ENCODE measurements around the gene RNF149.

DNA sequence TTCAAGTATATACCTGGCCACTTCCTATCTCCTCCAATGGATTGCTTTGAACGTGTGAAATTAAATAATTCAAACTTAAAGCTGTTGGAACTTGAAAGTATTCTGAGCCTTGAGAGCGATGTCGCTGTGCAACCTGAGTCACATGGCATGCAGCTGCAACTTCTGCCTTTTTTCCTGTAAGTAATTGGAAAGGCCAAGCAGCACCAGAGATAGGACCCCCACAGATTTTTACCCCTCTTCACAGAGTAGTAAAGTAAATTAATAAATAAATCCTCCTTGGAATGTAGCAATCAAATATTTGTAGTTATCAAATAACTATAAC is 3.2 kb upstream of the RNF149 start:
- TF ChIP-seq, protein P1, sequence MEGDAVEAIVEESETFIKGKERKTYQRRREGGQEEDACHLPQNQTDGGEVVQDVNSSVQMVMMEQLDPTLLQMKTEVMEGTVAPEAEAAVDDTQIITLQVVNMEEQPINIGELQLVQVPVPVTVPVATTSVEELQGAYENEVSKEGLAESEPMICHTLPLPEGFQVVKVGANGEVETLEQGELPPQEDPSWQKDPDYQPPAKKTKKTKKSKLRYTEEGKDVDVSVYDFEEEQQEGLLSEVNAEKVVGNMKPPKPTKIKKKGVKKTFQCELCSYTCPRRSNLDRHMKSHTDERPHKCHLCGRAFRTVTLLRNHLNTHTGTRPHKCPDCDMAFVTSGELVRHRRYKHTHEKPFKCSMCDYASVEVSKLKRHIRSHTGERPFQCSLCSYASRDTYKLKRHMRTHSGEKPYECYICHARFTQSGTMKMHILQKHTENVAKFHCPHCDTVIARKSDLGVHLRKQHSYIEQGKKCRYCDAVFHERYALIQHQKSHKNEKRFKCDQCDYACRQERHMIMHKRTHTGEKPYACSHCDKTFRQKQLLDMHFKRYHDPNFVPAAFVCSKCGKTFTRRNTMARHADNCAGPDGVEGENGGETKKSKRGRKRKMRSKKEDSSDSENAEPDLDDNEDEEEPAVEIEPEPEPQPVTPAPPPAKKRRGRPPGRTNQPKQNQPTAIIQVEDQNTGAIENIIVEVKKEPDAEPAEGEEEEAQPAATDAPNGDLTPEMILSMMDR (IDR thresholded peaks at IDR 0.05): no peak
- TF ChIP-seq POLR2A (IDR thresholded peaks at IDR 0.05): no peak
- no peak for TF ChIP-seq POLR2AphosphoS5 (IDR thresholded peaks at IDR 0.05)
